CD4-positive, alpha-beta T cell treated with Interleukin-10 for 1 hour (primary cell): ENCODE results near the gene MACROD2.
"Not testable (repeated sequence)": the region's sequence is repeated elsewhere in the genome, so short reads cannot be mapped to it uniquely, and the experiment has no call there.

Experiments
- DNase-seq: peaks from one replicate; pipeline ENCODE4 v3.0.0-alpha.2; 2020

MACROD2 gene

DNA sequence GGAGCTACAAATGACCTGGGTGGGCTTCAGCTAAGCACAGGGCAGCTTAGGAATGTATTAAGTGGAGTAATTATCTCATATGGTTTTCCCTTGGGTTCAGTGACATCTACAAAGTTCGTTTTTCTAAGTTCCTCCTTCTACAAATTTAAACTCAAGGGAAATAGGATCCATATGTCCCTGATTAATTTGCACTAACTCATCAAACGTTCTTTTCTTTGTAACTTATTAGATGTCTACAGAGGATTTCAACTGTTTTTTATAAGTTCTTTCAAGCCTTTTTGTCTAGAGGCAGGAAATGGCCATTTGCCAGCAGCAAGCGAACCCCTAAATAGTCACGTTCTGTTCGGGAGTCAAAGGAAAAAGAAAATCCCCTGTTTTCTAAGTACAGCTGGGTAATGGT, 1517.6 kb downstream of the MACROD2 start:
- DNase-seq: no peak

GRCh38 chr20:15515691-15516090, 1520.4 kb downstream of the MACROD2 start:
- no peak for DNase-seq

GRCh38 chr20:15520930-15521524, 1525.7 kb downstream of the MACROD2 start:
- no peak for DNase-seq

GRCh38 chr20:15523400-15523799, 1528.1 kb downstream of the MACROD2 start:
- DNase-seq: no peak

DNA sequence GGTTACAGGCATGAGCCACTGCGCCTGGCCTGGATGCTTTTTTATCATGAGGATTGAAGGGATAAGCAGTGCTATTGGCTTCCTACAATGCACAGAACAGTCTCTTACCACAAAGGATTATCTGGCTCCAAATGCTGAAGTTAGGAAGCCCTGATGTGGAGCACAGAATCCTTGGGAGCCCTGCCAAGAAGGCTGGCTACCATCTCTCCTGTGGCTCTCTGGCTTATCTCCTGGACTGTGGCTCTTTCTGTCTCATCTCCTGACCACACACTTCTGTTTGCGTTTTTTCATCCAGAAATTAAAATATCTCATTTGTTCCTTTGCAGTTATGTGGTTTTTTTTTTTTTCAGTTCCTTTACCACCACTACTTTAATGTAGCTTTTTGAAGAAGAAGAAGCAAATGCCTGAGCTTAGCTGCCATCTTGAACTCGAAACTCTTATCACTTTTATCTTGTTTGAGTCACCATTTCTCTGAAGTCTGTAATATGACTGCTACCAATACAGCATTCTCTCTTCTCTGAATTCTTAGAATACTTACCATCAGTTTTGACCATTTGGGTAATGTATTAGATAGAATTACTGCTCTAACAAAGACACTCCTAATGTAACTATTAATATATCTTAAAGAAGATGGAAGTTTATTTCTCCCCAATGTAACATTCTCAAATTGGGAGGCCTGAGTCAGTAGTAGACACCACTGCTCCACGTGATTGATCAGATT, 1533.2 kb downstream of the MACROD2 start:
- DNase-seq: no peak

DNA sequence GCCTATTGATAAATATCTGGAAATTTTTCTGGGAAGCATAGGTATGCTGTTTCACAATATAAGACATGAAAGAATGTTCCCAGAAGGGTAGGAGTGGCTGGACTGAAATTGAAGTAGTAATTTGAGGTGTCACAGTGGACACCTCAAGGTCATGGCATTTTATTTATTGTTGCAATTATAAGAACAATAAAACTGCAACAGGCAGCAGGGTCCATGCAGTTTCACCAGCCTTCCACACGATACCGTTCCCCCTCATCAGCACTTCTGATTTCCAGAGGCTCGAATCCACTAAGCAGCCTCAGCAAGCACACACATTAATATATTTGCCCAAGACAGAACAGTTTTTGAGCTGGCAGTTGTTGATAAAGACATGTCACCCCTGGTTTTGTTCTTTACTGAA, 1540.5 kb downstream of the MACROD2 start:
- DNase-seq: no peak

GRCh38 chr20:15537200-15537599, 1541.9 kb downstream of the MACROD2 start:
- not testable (repeated sequence) for DNase-seq

DNA sequence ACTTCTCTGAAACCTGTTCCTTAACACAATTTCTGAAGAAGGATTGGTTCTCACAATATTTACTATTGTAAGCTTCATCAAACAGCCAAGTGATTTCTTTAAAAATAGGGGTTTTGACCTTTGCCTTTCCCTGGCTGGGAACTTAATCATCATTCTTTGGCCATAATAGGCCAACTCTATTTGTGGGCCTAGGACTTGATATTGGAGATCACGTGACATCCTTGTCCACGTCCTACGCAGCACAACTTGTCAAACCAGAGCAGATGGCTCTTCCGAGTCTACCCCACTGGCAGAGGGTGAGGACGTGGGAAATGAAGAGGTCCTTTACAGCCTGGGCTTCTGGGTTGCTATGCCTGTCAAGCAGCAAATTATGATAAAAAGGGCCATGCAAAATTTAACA, 1547.3 kb downstream of the MACROD2 start:
- no peak for DNase-seq

- no peak for DNase-seq
These were observed 1549.4 kb downstream of the MACROD2 start for GRCh38 chr20:15544742-15545141.

DNA sequence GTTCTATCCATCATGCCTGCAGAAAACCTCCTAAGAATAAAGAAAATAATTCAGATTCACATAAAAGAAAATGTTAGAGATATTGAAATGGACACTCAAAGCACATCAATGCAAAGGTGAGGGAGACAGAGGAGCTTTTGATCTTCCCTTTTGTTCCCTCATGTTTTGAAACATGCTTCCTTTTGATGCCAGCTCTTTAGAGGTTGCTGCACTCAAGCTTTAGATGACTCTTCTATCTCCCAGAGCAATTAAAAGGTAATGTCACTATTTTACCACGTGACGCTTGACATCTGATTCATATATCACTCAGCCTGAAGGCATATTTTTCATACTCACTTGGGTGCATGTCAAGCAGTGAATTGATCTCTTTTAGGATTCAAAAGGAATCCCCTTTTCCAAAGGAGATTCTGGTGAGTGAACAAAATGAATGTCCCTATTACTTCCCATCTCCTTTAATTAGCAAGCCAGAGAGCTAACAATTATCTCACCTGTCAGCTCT, 1551.3 kb downstream of the MACROD2 start:
- DNase-seq: no peak

DNA sequence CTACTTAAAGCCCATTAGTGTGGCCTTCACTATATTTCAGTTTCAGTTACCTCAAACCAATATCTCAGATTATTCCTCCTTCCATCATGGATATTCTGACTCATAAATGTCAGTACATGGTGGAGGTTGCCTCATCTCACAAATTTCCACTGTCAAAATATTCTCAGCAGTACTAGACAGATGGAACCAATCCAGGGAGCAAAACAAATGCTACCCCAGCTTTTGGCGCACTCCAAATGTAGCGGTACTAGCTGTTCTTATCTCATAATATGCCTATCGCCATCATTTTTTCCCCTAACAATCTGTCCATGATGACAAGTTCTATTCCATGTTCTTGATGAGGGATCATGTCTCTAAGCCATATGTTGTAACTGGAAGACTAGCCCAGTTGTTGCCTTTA, 1551.8 kb downstream of the MACROD2 start:
- DNase-seq: no peak

- DNase-seq: no peak
These were observed 1555.0 kb downstream of the MACROD2 start for GRCh38 chr20:15550116-15550870.

DNA sequence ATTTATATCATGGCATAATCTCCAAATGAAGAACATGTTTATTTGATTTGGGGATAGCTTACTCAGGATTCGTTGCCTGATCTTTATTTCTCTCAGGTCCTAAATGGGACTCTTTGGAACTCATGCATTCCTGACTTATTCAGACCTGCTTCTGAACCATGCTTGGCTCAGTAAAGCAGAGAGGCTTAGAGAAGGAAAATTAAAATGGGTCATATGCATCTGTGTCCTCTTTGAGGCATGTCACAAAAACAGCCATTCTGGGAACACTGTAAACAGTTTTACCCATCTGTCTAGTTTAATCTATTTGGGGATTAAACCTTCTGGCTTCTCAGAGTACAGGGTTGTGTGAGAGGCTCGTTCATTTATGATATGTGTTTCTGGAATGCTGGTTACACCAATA, 1560.6 kb downstream of the MACROD2 start:
- no peak for DNase-seq

- DNase-seq: no peak
These were observed 1561.6 kb downstream of the MACROD2 start for GRCh38 chr20:15556869-15557268.

DNA sequence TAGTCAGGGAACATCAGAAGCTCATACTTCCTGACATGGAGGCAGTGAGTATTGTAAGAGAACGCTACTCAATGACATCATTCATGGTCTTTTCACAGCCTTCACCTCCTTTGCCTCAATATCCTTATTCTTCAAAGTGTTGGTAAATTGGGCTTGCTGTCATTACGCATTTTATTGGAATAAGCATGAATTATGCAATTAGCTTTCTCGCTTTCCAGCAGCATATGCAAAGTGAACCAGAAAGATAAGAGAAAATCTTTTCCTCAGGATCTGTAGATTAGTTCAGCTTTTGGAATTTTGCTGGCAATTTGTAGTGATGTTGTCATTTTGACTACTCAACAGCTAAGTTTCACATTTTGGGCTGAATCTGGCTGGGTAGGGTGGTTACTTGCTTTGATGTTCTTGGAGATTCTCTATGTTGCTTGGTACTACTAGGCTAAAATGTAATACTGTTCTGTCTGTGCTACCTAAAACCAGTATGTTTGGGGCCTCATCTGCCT, 1565.8 kb downstream of the MACROD2 start:
- DNase-seq: no peak

GRCh38 chr20:15561707-15562404, 1566.5 kb downstream of the MACROD2 start:
- DNase-seq: no peak

GRCh38 chr20:15563836-15564235, 1568.5 kb downstream of the MACROD2 start:
- DNase-seq: no peak

- DNase-seq: no peak
These were observed 1569.7 kb downstream of the MACROD2 start for GRCh38 chr20:15564981-15565380.

- no peak for DNase-seq
These were observed 1570.5 kb downstream of the MACROD2 start for GRCh38 chr20:15565786-15566185.

DNA sequence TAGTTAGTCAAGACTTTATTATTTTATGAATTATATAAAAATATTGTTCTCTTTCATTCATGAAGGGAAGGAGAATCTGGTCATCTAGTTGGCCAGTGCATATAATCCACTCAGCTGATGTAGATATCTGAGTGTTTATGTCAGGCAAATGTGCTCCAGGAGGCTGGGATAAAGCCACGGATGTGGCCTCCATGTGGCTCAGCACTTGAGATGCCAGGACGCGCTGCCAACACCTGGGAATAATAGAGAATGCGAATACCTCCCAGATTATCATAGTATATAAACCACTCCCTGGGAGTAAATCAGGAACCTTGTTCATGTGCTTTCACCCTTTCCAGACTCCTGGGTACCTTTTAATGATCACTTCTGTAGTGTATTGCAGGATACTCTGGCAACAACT, 1571.9 kb downstream of the MACROD2 start:
- DNase-seq: no peak

- DNase-seq: no peak
These were observed 1574.8 kb downstream of the MACROD2 start for GRCh38 chr20:15570156-15570555.

DNA sequence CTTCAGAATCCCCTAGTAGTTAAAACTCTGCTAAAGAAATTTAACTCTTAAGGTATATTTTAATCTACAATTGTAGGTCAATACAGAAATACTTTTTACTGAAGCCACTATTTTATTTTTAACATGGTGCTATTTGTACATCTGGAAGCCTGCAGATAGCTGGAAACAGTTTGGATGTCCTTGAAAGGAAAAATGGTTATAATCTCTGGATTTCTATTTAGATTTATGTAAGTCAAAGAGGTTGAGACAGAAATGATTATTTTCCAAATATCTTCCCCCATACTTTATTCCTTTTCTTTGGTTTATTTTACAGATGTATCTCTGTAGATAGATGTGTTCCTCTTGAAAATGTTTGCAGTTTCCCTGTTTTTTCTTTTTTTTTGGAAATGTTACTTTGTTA, 1575.7 kb downstream of the MACROD2 start:
- no peak for DNase-seq

GRCh38 chr20:15575255-15575654, 1579.9 kb downstream of the MACROD2 start:
- DNase-seq: no peak
